Esophagus muscularis mucosa (tissue), 4 donors: ENCODE results near the gene AGER.

Source experiments
- EP300 ChIP-seq: sonication (generic); formaldehyde crosslinking; IDR thresholded peaks from one replicate; pipeline ENCODE4 v1.6.1; 2017; ENCODE audit warnings: antibody characterized with exemption
- POLR2A ChIP-seq: fragments of 450-650 bp; IDR thresholded peaks from one replicate; pipeline ENCODE4 v1.6.1; 2017; ENCODE audit warnings: antibody characterized with exemption, moderate library complexity, mild to moderate bottlenecking, low read depth
- TF ChIP-seq, protein P1 (sequence below), 3 experiments: fragments of 200-600 bp in 2 of 3; fragments of 450-650 bp in 1 of 3; sonication (generic) in 2 of 3; IDR thresholded peaks; one replicate each; pipeline ENCODE4 v1.5.1; 2017 to 2019; ENCODE audit warnings: antibody characterized with exemption in 3 of 3, mild to moderate bottlenecking in 2 of 3, moderate library complexity in 1 of 3

DNA sequence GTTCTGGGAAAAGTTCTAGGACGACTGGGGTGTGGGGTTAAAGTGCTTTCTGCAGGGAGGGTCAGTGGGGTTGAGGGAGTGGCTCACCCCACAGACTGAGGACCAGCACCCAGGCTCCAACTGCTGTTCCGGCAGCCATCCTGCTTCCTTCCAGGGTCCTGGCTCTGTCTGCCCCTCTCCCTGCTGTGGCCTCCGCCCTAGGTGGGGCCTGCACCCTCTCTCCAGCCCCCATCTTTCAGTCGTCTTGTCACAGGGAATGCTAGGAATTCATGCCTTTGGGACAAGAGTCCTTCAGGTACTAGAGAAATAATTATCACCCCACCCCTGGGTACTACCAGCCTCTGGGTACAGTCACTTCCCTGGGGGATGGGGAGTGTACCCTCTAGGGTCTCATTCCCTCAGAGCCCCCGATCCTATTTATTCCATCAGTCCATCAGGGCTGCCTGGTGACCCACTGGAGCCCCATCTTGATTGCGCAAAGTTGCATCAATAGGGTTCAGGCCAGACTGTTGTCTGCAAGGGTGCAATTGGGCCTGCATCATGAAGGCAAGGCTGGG is at the start of gene AGER:
- TF ChIP-seq, protein P1, sequence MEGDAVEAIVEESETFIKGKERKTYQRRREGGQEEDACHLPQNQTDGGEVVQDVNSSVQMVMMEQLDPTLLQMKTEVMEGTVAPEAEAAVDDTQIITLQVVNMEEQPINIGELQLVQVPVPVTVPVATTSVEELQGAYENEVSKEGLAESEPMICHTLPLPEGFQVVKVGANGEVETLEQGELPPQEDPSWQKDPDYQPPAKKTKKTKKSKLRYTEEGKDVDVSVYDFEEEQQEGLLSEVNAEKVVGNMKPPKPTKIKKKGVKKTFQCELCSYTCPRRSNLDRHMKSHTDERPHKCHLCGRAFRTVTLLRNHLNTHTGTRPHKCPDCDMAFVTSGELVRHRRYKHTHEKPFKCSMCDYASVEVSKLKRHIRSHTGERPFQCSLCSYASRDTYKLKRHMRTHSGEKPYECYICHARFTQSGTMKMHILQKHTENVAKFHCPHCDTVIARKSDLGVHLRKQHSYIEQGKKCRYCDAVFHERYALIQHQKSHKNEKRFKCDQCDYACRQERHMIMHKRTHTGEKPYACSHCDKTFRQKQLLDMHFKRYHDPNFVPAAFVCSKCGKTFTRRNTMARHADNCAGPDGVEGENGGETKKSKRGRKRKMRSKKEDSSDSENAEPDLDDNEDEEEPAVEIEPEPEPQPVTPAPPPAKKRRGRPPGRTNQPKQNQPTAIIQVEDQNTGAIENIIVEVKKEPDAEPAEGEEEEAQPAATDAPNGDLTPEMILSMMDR (IDR thresholded peaks at IDR 0.05) = no peak
- TF ChIP-seq POLR2A (no peak), EP300 (no peak)
